GM12873 (cell line): Measurements from ENCODE around the gene UBAC2.

Experiments used
- CTCF ChIP-seq: IDR thresholded peaks from 2 replicates; pipeline ENCODE4 v1.5.1; 2012; ENCODE audit warnings: low read depth, mild to moderate bottlenecking, moderate library complexity, low read length, control low read depth; ENCODE audit not compliant: insufficient read depth; ENCODE audit errors: missing control alignments

Gene UBAC2

GRCh38 chr13:99256709-99257108 lies 56.1 kb downstream of the UBAC2 start:
- no peak for TF ChIP-seq CTCF

GRCh38 chr13:99257291-99257690 lies 56.6 kb downstream of the UBAC2 start:
- TF ChIP-seq CTCF = no peak

GRCh38 chr13:99258210-99258860 lies 57.7 kb downstream of the UBAC2 start, which contains the start of gene GPR18:
TSS of gene GPR18 (minus strand) at chr13:99258379. CDS start at chr13:99255872, 2,507 bp downstream.
- TF ChIP-seq CTCF = no peak

- TF ChIP-seq CTCF = no peak
Measured at GRCh38 chr13:99258946-99259345, 58.3 kb downstream of the UBAC2 start.

- no peak for TF ChIP-seq CTCF
Measured at GRCh38 chr13:99260216-99260615, 59.6 kb downstream of the UBAC2 start.

- no peak for TF ChIP-seq CTCF
Measured at GRCh38 chr13:99261059-99261458, 60.4 kb downstream of the UBAC2 start.

GRCh38 chr13:99263126-99263785 lies 62.6 kb downstream of the UBAC2 start:
- TF ChIP-seq CTCF = no peak
